GM21360 (cell line): Measurements from ENCODE around the gene XRCC5.

ENCODE experiments used
- ATAC-seq: cut with Tn5 transposase; IDR thresholded peaks from one replicate; pipeline ENCODE4 v1.9.1; 2021; ENCODE audit warnings: mild to moderate bottlenecking, moderate library complexity; ENCODE audit not compliant: unreplicated experiment

Gene XRCC5

DNA sequence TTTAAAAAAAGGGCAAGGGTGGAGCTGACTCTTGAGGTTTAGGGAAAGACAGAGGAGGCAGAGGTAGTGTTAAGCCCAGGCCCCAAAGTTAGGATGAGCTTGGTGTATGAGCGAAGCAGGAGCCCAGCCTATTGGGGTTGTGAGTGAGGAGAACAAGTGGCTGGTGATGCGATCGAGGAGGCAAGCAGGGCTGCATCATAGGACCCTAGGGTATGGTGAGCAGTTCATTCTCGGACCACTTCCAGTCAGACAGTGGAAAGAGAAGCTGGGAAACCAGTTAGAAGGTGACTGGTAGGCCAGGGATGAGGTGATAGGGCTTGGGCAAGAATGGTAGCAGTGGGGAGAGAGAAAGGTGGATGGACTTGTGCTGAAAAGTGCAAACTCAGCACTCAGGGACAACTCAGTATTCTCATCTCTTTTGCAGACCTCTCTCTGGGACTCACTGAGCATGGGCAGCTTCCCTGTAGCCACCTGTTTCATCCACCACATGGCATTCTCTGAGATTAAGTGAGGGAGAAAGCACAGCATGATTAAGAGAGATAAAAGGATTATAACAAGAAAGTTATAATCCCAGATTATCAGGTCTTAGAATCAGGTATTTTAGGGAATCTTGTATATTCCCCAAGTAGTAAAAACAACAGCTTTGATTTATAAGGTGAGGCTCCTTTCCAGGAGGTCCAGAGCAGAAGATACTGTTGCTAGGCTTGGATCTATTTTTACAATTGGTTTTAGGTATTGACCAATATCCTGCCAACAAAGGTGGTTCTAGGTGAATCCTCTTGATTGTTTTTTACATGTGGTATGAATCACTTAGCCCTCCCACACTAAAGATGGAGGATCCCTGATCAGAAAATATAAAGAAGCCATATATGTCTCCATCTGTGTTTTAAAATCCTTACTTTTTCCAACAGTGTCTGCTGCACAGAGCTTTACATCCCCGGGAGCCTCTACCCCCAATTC, 38.3 kb downstream of the XRCC5 start:
- ATAC-seq: no peak

DNA sequence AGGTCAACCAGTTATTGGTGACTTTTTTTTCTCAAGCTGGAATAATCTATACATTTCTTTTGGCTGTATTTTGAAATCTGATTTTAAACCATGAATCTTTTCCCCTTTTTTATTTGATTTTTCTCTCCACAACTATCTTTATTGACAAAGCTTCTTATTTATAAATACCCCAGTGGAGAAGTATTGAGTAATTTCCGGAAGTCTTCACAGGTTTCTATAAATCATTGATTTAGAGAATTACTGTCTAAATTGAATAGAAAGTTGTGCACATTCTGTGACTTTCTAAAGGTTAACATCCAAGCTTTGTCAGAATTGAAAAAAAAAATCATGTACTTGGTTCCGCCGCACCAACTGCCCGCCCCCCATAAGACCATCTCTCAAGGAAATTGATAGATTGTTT, 39.8 kb downstream of the XRCC5 start:
- ATAC-seq: no peak

DNA sequence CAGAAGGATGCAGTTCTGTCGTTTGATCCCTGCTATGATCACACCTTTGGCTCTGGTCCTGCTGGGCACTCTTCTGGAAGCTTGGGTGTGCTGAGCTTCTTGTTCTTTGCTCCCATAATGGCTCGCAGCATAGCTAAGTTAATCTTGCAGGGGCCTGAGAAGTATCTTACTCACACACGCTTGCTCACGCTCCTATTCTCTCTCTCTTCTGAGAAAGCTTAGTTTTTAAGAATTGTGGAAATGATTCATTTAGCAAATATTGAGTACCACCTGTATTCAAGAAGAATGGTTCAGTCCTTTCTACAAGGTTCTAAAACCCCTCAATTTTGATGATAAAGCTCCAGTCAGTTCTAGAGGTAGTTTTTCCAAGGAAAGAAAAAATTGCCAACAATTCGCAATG, 40.6 kb downstream of the XRCC5 start:
- no peak for ATAC-seq

DNA sequence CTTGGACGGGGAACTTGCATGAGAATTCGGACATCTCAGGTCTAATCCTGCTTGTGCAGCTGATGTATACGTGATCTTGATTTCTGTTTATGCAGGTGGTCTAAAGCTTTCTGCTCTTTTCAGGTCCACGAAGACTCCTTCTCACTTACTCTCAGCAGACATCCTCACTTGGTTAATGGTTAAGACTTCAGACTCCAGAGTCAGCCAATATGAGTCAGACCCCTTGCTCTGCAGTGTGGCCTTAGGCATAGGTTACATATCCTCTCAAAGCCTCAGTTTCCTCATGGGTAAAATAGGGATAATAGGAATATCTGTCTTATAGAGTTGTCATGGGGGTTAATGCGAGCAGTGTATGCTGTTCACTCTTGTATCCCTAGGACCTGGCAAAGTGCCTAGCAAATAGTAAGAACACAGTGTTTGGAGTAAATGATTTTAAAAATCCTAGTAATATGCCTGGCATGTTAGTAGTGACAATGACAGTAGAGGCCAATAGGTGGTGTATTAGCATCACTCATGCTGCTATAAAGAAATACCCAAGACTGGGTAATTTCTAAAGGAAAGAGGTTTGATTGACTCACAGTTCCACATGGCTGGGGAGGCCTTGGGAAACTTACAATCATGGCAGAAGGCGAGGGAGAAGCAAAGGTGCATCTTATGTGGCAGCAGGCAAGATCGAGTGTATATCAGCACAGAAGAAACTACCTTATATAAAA, 42.3 kb downstream of the XRCC5 start:
- no peak for ATAC-seq

DNA sequence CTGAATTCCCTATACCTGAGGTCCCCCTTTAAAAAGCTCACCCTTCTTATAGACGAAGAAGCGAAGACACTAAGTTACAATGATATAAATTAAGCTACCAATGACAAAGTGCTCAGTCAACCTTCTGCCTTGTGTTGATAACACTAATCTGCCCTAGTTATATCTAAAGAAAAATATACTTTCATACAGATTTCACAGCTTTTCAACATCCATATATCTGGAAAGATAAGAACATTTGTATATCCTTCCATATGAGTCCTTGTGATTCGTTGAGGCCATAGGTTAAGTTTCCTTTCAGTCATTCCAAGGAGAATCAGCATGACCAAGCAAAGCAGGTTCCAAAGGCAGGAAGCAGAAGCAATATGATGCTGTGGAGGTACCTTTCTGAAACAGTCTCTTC, 46.8 kb downstream of the XRCC5 start:
- no peak for ATAC-seq

DNA sequence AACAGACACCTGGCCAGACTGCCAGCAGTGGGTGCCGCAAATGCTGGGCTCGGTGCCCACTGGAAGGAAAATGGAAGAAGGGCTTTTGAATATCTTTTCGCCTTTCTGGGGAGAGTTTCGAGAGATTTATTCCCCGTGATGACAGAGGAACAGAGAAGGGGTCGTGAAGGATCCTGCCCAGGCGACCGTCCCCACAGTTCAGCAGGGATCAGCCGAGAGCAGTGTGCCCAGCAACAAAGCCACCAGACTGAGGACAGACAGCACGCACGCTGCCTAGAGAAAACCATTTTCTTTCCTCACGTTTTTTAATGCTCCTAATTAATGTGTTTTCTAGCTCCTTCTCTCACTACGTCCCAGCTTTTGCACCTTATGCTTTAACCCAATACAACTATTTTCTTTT, 47.7 kb downstream of the XRCC5 start:
- no peak for ATAC-seq

DNA sequence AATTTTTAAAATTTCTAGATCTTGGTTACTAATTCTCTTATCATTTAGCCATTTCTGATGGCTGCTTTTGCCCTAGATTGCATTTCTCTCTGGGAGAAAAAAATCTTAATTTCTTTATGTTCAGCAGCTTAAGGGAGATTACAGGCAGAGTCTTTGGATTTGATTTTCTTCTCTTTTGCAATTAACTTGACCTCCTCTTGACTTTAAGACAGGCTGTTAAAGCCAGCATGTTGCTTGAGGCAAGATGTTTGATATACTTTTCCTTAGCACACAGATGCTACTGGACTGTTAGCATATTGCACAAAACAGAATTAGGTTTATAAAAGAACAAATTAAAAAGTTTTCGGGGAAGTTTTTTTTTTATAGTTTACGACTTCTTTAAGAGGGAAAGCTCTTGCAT, 50.0 kb downstream of the XRCC5 start:
- no peak for ATAC-seq

DNA sequence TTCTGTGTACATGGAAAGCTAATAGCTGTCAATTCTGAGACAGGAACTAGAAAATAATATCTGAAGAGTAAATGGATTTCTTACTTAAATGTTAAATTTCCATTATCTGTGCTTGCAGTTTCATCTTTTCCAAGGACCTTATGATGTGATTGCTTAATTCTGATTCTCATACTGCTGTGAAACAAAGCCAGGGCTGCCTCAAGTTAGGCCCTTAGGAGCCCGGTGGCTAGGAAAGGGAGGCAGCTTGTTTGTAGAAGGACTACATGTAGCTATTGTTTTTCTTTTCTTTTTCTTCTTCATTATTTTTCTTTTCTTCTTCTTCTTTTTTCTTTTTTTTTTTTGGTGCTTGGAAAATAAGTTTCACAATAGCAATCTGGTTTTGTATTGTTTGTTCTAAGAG, 50.5 kb downstream of the XRCC5 start:
- no peak for ATAC-seq

DNA sequence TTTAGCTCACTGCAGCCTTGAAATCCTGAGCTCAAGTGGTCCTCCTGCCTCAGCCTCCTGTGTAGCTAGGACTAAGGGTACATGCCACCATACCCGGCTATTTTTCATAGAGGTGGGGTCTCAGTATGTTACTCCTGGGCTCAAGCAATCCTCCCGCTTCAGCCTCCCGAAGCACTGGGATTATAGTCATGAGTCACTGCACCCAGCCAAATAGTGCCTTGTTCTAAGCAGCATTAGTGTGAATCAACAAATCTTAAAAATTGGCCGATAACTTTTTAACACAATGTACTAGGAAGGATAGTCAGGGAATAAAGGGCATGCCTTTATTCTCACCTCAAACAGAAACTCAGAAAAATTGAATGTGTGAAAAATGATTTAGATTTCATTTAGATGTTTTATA, 51.6 kb downstream of the XRCC5 start:
- ATAC-seq: no peak

DNA sequence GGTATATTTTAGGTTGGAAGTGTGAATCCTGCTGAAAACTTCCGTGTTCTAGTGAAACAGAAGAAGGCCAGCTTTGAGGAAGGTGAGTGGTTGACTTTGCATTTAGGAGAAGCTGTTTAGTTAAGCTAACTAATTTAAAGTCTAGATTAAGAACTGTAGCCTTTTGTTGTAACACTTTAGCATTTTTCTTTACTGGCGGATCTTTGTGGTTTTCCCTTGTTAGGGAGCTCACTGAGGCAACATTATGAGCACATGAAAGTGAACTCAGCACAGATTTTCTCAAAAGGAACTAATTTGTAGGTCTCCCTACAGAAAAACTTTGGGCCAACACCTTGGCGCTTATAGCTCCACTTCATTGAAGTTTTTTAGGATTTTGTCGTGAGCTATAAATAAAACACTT, 52.8 kb downstream of the XRCC5 start:
- ATAC-seq: no peak

DNA sequence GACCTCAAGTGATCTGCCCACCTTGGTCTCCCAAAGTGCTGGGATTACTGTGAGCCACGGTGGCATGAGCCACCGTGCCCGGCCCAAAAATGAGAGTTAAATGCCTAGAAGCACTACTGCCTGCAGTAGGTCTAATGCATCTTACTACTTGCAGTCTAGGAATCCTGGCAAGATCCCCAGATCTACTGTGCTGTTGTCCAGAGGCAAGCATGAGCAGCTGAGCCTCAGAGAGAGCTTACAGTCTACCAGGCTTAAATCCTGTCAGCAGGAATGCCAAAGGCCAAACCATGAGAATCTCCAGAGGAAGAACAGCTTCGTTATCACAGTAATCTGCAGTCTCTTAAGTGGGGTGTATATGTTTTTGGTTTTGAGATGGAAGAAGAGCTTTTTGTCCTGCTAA, 54.4 kb downstream of the XRCC5 start:
- ATAC-seq: no peak

DNA sequence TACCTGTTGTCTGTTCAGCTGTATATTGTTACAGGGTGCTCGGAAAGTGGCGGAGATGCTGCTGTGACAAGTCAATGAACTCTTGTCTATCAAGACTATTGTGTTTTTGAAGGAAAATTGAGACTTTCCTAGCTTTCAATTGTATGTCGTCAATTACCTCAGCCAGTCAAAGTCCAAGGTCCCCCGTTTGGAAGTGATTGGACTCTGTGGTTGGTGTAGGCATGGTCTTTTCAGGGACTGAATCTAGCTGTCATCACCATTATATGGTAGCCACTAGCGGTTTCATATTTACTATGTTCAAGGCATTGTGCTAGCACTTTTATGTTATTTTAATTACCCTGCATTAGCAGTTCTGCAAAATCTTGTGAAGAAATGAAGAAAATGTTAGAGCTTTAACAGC, 54.9 kb downstream of the XRCC5 start:
- no peak for ATAC-seq

DNA sequence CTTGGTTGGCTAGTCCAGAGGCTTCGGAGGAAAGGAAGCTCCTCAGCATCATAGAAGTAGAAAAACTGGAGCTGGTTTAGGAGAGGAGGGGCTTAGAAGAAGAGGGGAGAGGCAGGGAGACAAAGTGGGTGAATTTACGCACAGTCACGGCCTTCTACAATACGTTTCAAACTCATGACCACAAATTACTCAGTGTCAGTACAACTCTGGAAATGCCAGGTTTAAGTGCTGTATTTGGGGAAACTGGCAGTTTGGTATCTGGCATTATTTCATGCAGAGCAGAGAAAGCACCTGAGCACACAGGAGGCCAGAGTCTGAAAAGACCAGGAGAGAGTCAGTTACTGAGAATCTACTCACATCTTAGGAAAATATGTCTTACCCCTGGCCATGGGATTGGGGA, 55.4 kb downstream of the XRCC5 start:
- no peak for ATAC-seq

DNA sequence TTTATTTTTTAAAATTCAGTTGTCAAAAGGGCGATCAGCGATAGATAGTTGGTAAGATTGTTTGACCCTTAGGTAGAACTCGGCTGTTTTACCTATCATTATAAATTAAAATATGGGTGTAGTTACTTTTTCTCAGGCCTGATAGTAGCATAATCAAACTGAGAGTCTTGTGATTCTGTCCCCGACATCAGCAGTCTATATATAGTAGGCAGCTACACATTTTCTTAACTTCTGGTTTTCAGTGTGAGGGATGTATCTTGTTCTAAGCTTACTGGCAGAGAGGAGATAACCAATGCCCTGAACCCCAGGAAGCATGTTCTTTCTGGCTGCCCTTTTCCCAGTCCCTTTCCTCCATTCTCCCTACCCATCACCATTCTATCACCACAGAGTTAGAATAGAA, 56.6 kb downstream of the XRCC5 start:
- no peak for ATAC-seq

DNA sequence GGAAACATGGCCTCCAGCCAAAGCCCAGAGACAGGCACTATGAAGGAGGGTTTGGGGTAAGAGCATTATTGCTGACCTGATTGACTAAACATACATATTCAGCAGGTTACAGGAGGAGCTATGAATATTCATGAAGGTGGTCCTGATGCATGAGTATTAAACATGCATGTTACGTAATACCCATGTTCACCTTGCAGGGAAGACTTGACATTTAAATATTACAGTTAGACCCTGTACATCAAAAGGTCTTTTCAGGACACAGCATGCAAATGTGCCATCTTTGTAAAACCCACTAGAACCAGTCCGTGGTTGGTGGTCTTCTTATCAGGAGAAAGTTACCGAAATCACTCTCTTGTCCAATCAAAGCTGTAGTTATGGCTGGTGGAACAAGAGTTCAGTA, 59.9 kb downstream of the XRCC5 start:
- no peak for ATAC-seq

DNA sequence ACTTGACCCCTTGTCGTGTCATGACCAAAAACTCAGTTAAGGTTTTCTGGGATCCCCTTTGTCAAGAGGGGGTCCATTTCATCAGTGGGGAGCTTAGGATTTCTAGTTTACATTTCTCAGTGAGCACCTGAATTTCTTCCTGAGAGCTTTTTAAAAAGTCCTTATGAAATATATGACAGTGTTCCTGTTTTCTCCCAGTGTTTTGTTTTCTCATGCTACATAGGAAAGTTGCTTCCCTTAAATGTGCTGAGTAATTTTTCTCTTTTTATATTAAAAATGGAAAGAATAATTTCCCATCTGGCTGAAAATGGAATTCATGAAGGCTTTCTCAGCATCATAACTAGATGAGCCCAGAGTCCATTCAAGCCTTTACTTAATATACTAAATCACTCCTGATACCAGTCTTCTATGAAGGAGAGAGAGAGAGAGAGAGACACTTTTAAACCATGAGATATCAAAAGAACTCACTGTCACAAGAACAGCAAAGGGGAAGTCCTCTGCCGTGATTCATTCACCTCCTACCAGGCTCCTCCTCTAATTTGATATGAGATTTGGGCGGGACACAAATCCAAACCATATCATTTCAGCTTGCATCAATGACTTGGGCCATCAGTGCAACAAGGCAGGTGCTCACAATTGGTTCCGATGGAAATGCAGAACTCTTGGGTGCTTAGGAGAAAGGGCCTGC, 61.1 kb downstream of the XRCC5 start:
- ATAC-seq: no peak

DNA sequence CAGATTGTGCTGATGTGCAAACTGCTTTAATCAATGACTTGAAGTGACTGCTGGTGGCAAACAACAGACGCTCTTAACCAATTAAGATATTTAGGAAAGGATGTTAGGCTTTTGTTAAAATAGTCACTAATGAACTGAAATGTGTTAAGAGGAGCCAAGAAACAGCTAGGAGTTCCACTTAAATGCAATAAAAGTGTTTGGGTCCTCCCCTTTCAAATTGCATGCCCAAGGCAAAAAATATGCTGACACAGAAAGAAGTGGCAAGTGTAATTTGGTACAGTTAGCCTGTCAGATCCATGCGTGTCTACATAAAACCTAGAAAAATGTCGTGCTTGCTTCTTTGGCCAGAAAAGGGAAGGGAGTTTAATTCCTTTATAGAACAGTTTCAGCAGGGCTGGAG, 61.9 kb downstream of the XRCC5 start:
- ATAC-seq: no peak

DNA sequence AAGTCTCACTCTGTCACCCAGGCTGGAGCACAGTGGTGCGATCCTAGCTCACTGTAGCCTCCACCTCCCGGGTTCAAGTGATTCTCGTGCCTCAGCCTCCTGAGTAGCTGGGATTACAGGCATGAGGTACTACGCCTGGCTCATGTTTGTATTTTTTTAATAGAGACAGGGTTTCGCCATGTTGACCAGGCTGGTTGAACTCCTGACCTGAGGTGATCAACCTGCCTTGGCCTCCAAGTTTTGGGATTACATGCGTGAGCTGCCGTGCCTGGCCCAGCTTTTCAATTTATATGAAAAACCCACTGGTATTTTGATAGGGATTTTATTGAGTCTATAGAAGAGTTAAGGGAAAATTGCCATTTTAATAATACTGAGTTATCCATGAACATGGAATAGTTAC, 63.3 kb downstream of the XRCC5 start:
- ATAC-seq: no peak

DNA sequence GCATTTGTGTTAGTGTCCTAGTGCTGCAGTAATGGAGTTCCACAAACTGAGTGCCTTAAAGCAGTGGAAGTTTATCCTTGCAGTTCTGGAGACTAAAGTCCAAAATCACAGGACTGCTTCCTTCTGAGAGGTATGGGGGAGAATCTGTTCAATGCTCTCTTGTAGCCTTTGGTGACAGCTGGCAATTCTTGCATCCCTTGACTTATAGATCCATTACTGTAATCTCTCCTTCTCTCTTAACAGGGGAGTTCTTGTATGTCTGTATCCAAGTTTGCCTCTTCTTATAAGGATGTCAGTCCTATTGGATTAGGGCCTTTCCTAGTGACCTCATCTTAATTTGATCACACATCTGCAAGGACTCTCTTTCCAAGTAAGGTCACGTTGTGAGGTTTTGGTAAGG, 69.9 kb downstream of the XRCC5 start:
- no peak for ATAC-seq

DNA sequence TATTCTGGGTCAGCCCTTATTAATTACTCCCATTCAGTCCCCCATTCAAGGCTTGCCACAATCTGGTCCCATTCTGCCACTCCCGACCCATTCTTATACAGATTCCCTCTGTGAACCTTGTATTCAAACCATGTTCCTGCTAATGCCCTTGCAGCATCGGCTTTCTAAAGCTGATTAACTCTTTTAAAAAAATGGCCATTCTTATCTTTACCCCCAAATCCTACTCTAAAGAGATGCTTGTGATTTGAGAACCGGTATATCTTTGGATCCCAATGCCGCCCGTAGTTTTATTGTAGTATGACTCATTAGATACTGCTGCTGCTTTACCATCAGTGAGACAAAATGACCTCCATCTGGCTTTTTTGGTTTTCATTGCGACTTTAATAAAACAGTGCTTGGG, 72.2 kb downstream of the XRCC5 start:
- no peak for ATAC-seq

DNA sequence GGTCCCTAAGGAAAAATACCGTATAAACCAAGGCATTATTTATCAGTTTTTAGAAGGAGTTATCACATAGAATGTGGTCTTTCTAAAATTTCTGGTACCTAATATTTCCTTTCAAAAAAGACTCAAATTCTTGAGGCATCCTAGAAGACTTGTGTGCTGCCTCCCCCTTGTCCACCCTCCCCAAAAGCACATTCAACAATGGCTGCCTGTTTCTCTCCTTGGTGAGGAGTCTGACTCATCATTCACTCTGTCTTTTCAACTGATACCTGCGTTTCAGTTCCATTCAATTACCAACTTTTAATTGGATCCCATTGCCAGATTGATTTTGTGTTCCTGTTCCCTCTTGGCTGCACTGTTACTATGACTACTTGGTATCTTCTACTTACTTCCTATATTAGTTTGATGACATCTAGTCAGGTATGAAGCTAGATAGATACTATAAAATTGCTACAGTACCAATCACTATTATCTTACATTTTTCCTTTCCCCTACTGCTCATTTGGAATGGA, 72.9 kb downstream of the XRCC5 start:
- no peak for ATAC-seq

DNA sequence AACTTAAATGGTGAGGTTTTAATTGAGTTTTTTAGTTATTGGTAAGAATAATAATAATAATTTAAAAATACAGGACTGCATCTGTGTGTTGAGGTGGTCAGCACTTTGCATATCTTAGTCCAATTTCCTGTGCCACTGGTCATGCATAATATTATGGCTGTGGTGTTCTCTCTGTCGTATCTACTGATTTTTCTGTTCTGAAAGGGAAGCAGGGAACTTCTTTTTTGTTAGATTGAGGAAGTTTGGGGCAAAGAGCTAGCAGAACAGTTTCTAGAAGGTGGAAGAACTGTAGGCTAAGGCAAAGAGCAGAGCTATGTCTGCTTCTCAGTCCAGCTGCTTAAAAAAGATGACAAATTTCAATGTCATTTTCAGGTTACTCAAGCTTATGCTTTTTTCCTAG, 74.3 kb downstream of the XRCC5 start:
- ATAC-seq: no peak
